ENCODE data around the gene SETD6.

DNA sequence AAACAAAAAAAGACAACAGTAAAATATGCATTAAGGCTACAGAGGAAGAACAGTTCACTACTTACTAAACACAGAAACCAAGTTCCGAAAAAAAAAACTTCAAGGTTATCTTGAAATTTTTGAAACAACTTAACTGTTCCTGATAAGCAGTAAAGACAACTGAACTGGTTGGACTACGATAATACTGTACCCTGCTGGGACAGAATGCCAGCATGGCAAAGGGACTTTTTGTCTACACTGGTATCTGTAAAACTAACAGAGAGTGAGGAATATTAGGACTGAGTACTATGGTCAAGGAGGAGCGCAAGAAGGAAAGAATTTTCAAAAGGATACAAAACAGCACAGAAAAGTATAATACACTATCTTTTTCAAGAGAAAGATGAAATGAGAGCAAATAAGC lies 19.8 kb downstream of the SETD6 start:
- TF ChIP-seq, protein P1, sequence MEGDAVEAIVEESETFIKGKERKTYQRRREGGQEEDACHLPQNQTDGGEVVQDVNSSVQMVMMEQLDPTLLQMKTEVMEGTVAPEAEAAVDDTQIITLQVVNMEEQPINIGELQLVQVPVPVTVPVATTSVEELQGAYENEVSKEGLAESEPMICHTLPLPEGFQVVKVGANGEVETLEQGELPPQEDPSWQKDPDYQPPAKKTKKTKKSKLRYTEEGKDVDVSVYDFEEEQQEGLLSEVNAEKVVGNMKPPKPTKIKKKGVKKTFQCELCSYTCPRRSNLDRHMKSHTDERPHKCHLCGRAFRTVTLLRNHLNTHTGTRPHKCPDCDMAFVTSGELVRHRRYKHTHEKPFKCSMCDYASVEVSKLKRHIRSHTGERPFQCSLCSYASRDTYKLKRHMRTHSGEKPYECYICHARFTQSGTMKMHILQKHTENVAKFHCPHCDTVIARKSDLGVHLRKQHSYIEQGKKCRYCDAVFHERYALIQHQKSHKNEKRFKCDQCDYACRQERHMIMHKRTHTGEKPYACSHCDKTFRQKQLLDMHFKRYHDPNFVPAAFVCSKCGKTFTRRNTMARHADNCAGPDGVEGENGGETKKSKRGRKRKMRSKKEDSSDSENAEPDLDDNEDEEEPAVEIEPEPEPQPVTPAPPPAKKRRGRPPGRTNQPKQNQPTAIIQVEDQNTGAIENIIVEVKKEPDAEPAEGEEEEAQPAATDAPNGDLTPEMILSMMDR (IDR thresholded peaks at IDR 0.05; ENCODE audit: low read length) = no peak
- no peak for TF ChIP-seq EZH2 (IDR thresholded peaks at IDR 0.05; ENCODE audit: borderline replicate concordance, low read length)
